GM23248 (cell line): Measurements from ENCODE around the gene OR2L2. TPM values are rescaled to one million over a fixed set of nuclear protein-coding genes. Genes with fewer than 3 reads are reported as not detected.

Experiments
- DNase-seq: peaks from one replicate; pipeline ENCODE4 v3.0.0-alpha.2; 2015
- H2AFZ ChIP-seq: fragments of 200-600 bp; sonication (generic); 2 replicates; pipeline ENCODE4 v1.6.1; 2016; ENCODE audit warnings: antibody characterized with exemption
- H3F3A ChIP-seq: fragments of 200-600 bp; sonication (generic); 2 replicates; pipeline ENCODE4 v1.6.1; 2016; ENCODE audit warnings: mild to moderate bottlenecking, antibody characterized with exemption, mixed run types; ENCODE audit not compliant: insufficient read depth
- H3K27ac ChIP-seq: fragments of 200-600 bp; sonication (generic); 2 replicates; pipeline ENCODE4 v1.5.1; 2016; ENCODE audit warnings: mild to moderate bottlenecking
- H3K27me3 ChIP-seq: fragments of 200-600 bp; sonication (generic); replicated peaks from 2 replicates; pipeline ENCODE4 v1.6.1; 2016; ENCODE audit warnings: mild to moderate bottlenecking; ENCODE audit not compliant: insufficient read depth
- H3K36me3 ChIP-seq: fragments of 200-600 bp; sonication (generic); 2 replicates; pipeline ENCODE4 v1.6.1; 2016; ENCODE audit warnings: low read depth, mild to moderate bottlenecking
- H3K4me1 ChIP-seq: fragments of 200-600 bp; sonication (generic); 2 replicates; pipeline ENCODE4 v1.6.1; 2016; ENCODE audit warnings: mild to moderate bottlenecking; ENCODE audit not compliant: insufficient read depth
- H3K4me2 ChIP-seq: fragments of 200-600 bp; sonication (generic); one replicate; pipeline ENCODE4 v1.6.1; 2016; ENCODE audit warnings: mild to moderate bottlenecking; ENCODE audit not compliant: unreplicated experiment
- H3K4me3 ChIP-seq: fragments of 200-600 bp; sonication (generic); 2 replicates; pipeline ENCODE4 v1.5.1; 2016; ENCODE audit warnings: mild to moderate bottlenecking
- H3K79me2 ChIP-seq: fragments of 200-600 bp; sonication (generic); 2 replicates; pipeline ENCODE4 v1.6.1; 2016; ENCODE audit warnings: mild to moderate bottlenecking; ENCODE audit not compliant: insufficient read depth
- H3K9ac ChIP-seq: fragments of 200-600 bp; sonication (generic); 2 replicates; pipeline ENCODE4 v1.6.1; 2016; ENCODE audit warnings: mild to moderate bottlenecking
- H3K9me2 ChIP-seq: fragments of 200-600 bp; sonication (generic); 2 replicates; pipeline ENCODE4 v1.6.1; 2016; ENCODE audit warnings: mixed run types, mild to moderate bottlenecking, moderate library complexity; ENCODE audit not compliant: insufficient read depth
- H3K9me3 ChIP-seq: fragments of 200-600 bp; sonication (generic); one replicate; pipeline ENCODE4 v1.6.1; 2017; ENCODE audit warnings: low read depth
- H4K20me1 ChIP-seq: fragments of 200-600 bp; sonication (generic); 2 replicates; pipeline ENCODE4 v1.6.0; 2016; ENCODE audit not compliant: insufficient read depth
- EZH2 ChIP-seq: fragments of 200-600 bp; sonication (generic); IDR thresholded peaks from 2 replicates; pipeline ENCODE4 v1.6.1; 2018; ENCODE audit warnings: antibody characterized with exemption, mild to moderate bottlenecking; ENCODE audit not compliant: insufficient read depth, poor library complexity, severe bottlenecking
- EZH2phosphoT487 ChIP-seq: fragments of 200-600 bp; sonication (generic); IDR thresholded peaks from 2 replicates; pipeline ENCODE4 v1.6.1; 2018; ENCODE audit warnings: antibody characterized with exemption, moderate library complexity, mild to moderate bottlenecking, low read depth; ENCODE audit not compliant: insufficient read depth
- WGBS, 2 experiments: methylation state at CpG; one replicate each; pipeline ENCODE4 v1.1.6; 2015 to 2017; ENCODE audit warnings: low lambda C conversion rate in 2 of 2, low coverage in 1 of 2; ENCODE audit errors: missing lambda C conversion rate in 2 of 2; 5-methylcytosine and 5-hydroxymethylcytosine counted together
- in situ Hi-C: fragments of 300-500 bp; cut with MboI; formaldehyde crosslinking; loops from 2 replicates; pipeline ENCODE4 v1.15.0; 2020
- polyA plus RNA-seq: library from polyadenylated mRNA; unstranded; fragments of >200 nt; fragmentation: Nextera tagmentation; extraction: Ambion mirVana; gene quantifications from 2 replicates; pipeline ENCODE4 v1.2.1, GENCODE V29; 2016
- total RNA-seq: library from RNA; depleted of rRNA; stranded (reverse); fragments of >200 nt; shearing (Covaris generic); gene quantifications from 2 replicates; pipeline ENCODE4 v1.2.3, GENCODE V29; 2014

OR2L2 gene
- total and polyA plus RNA-seq, 2 experiments from 2014 or later: not detected

GRCh38 chr1:248046536-248046935, 16.7 kb downstream of the OR2L2 start, which contains the start of gene OR2L3:
Gene OR2L3, plus strand, starts transcription at chr1:248046836. Its CDS starts 13,846 bp downstream, at chr1:248060682.
- Histone ChIP-seq H3K27me3 (no peaks in the 10 kb centered on the region), H3K9me3 (no peaks in the 10 kb centered on the region), H4K20me1 (no peaks in the 10 kb centered on the region), H3K4me1 (no peaks in the 10 kb centered on the region), H3K36me3 (no peaks in the 10 kb centered on the region), H3F3A (no peaks in the 10 kb centered on the region), H3K4me3 (no peak within 1 kb of the TSS), H3K27ac (no peak within 1 kb of the TSS), H3K79me2 (no peaks in the 10 kb centered on the region), H3K4me2 (no peak within 1 kb of the TSS), H3K9ac (no peak within 1 kb of the TSS), H3K9me2 (no peaks in the 10 kb centered on the region), H2AFZ (no peak within 1 kb of the TSS)
- in situ Hi-C loops: no loop called here
- 0 to 6% methylated on average over 2 of the region's 2 CpGs for WGBS, 2 experiments
- no peak for TF ChIP-seq EZH2
- no peak for TF ChIP-seq EZH2phosphoT487
- no peak for DNase-seq

DNA sequence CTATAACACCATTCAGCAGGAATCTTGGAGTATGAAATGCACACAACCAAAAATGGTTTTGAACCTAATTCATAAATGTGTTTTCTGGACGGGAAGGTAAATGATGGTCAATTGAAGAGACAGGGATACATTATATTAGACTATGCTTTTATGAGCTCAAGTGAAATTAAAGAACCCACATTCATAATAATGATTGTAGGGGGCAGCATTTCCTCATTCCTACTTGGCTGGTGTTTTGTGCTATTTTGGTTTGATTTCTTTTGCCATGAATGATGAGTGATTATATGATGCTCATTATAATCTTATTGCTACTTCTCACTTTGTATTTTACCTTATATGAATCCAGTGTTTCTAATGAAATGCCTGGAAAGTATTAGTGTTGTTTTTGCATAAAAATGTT, 17.1 kb downstream of the OR2L2 start:
- H3K4me1 ChIP-seq: no peaks in the 10 kb centered on the region
- no peak overlapping the region for H3K27ac ChIP-seq
- H3K27me3 ChIP-seq: no peaks in the 10 kb centered on the region
- H3K4me3 ChIP-seq: no peak overlapping the region
- H3K9me3 ChIP-seq: no peaks in the 10 kb centered on the region
- DNase-seq: no peak
- in situ Hi-C loops: no loop called here
- H3K79me2 ChIP-seq: no peaks in the 10 kb centered on the region
- no peaks in the 10 kb centered on the region for H3F3A ChIP-seq
- H3K9me2 ChIP-seq: no peaks in the 10 kb centered on the region
- H2AFZ ChIP-seq: no peak overlapping the region
- H4K20me1 ChIP-seq: no peaks in the 10 kb centered on the region
- H3K9ac ChIP-seq: no peak overlapping the region
- no peak for TF ChIP-seq EZH2
- H3K4me2 ChIP-seq: no peak overlapping the region
- no peaks in the 10 kb centered on the region for H3K36me3 ChIP-seq
- WGBS, 2 experiments: 0 to 4% methylated on average over 1 of the region's 1 CpG

GRCh38 chr1:248054671-248055070, 24.8 kb downstream of the OR2L2 start:
- H3F3A ChIP-seq: no peaks in the 10 kb centered on the region
- H3K27ac ChIP-seq: no peak overlapping the region
- in situ Hi-C loops: no loop called here

GRCh38 chr1:248055261-248055660, 25.4 kb downstream of the OR2L2 start:
- Histone ChIP-seq H3K4me2 (no peak overlapping the region), H3K4me1 (no peaks in the 10 kb centered on the region), H3K27me3 (no peaks in the 10 kb centered on the region), H2AFZ (no peak overlapping the region), H3K9ac (no peak overlapping the region), H3K9me3 (no peaks in the 10 kb centered on the region), H3F3A (no peaks in the 10 kb centered on the region), H3K4me3 (no peak overlapping the region), H3K9me2 (no peaks in the 10 kb centered on the region), H3K79me2 (no peaks in the 10 kb centered on the region), H3K27ac (no peak overlapping the region), H3K36me3 (no peaks in the 10 kb centered on the region), H4K20me1 (no peaks in the 10 kb centered on the region)
- TF ChIP-seq EZH2 (no peak), EZH2phosphoT487 (no peak)
- DNase-seq: no peak
- 0% methylated on average over 2 of the region's 2 CpGs for WGBS, 2 experiments
- in situ Hi-C loops: no loop called here

More at GRCh38 chr1:248054671-248055070, 24.8 kb downstream of the OR2L2 start:
- Histone ChIP-seq H2AFZ (no peak overlapping the region), H3K9me3 (no peaks in the 10 kb centered on the region), H3K27me3 (no peaks in the 10 kb centered on the region), H3K9me2 (no peaks in the 10 kb centered on the region), H3K79me2 (no peaks in the 10 kb centered on the region), H3K4me3 (no peak overlapping the region), H3K4me1 (no peaks in the 10 kb centered on the region), H3K36me3 (no peaks in the 10 kb centered on the region), H4K20me1 (no peaks in the 10 kb centered on the region), H3K9ac (no peak overlapping the region), H3K4me2 (no peak overlapping the region)
- TF ChIP-seq EZH2 (no peak), EZH2phosphoT487 (no peak)
- no peak for DNase-seq

DNA sequence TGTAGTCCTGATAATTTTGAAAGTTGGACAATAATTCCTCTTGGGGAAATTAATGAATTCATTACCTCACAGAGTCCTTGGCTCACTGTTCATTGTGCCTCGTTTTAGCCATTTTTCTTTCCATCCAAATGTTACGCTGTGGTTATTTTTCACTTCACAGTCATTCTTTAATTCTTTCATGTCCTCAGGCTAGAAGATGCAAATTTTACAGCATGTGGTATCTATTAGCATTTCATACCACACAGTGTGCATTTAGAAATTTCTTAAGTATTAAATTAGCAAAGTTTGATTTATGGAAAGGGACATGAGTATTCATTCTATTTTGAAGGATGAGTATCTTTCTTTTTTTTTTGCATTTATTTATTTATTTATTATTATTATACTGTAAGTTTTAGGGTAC, 35.2 kb downstream of the OR2L2 start:
- H3K4me3 ChIP-seq: no peak overlapping the region
- in situ Hi-C loops: no loop called here
- no peaks in the 10 kb centered on the region for H3F3A ChIP-seq
- WGBS, 2 experiments: 18 to 27% methylated on average over 2 of the region's 2 CpGs
- H3K27ac ChIP-seq: no peak overlapping the region
- peaks cover 2% of the 10 kb centered on the region for H3K9me3 ChIP-seq
- no peaks in the 10 kb centered on the region for H4K20me1 ChIP-seq
- H3K27me3 ChIP-seq: no peaks in the 10 kb centered on the region
- H2AFZ ChIP-seq: no peak overlapping the region
- no peak overlapping the region for H3K9ac ChIP-seq
- H3K36me3 ChIP-seq: no peaks in the 10 kb centered on the region
- no peak for TF ChIP-seq EZH2phosphoT487
- TF ChIP-seq EZH2: no peak
- H3K79me2 ChIP-seq: no peaks in the 10 kb centered on the region
- no peak for DNase-seq
- no peaks in the 10 kb centered on the region for H3K4me1 ChIP-seq
- H3K4me2 ChIP-seq: no peak overlapping the region
- no peaks in the 10 kb centered on the region for H3K9me2 ChIP-seq
